ENCODE results near the gene GAK. TPM values are rescaled to one million over a fixed set of nuclear protein-coding genes. Genes with fewer than 3 reads are reported as not detected.

GAK gene
- total RNA-seq, 2 experiments from 2014 or later, result 82.9 to 88.0 TPM

- Mint-ChIP-seq H3K27me3 (peaks cover 35% of the 10 kb centered on the region), H3K4me1 (no peaks in the 10 kb centered on the region), H3K27ac (no peak overlapping the region), H3K4me3 (no peak overlapping the region), H3K9me3 (ENCODE audit: low read depth) (no peaks in the 10 kb centered on the region), H3K36me3 (ENCODE audit: low read depth) (no peaks in the 10 kb centered on the region)
- DNase-seq (peak; percentile 50), ATAC-seq (peak; percentile 37)
- intact Hi-C loops (cut with DNase I, micrococcal nuclease), result loop anchor here in 1 of 2 experiments (2.0 kb wide), 1 partner anchor 43 kb away; no protein-coding TSS in a partner anchor
- ChIA-PET CTCF (interaction anchor here (0.7 kb wide), 1 partner anchor 142 kb away, joined by 3 read pairs; no protein-coding TSS in a partner anchor), POLR2A (no interaction called here)
These were observed 106.8 kb downstream of the GAK start for GRCh38 chr4:825063-825970.

GRCh38 chr4:824461-825062 is 107.6 kb downstream of the GAK start:
- peaks cover 34% of the 10 kb centered on the region for H3K27me3 Mint-ChIP-seq

GRCh38 chr4:823761-824460 is 108.2 kb downstream of the GAK start:
- Mint-ChIP-seq H3K36me3 (ENCODE audit: low read depth) (no peaks in the 10 kb centered on the region), H3K9me3 (ENCODE audit: low read depth) (no peaks in the 10 kb centered on the region), H3K27me3 (peaks cover 34% of the 10 kb centered on the region), H3K27ac (no peak overlapping the region), H3K4me1 (no peaks in the 10 kb centered on the region), H3K4me3 (no peak overlapping the region)
- ATAC-seq, result no peak
- POLR2A ChIA-PET, result interaction anchor here (0.8 kb wide), 1 partner anchor 41 kb away, joined by 3 read pairs; no protein-coding TSS in a partner anchor
- no peak for DNase-seq
- CTCF ChIA-PET, result interaction anchor here (0.7 kb wide), 1 partner anchor 140 kb away, joined by 3 read pairs; no protein-coding TSS in a partner anchor
- intact Hi-C loops (cut with DNase I, micrococcal nuclease), result loop anchor here in 1 of 2 experiments (2.0 kb wide), 1 partner anchor 41 kb away; no protein-coding TSS in a partner anchor

More at GRCh38 chr4:824461-825062, 107.6 kb downstream of the GAK start:
- Mint-ChIP-seq H3K27ac (no peak overlapping the region), H3K9me3 (ENCODE audit: low read depth) (no peaks in the 10 kb centered on the region), H3K36me3 (ENCODE audit: low read depth) (no peaks in the 10 kb centered on the region), H3K4me3 (no peak overlapping the region), H3K4me1 (no peaks in the 10 kb centered on the region)
- no peak for ATAC-seq
- ChIA-PET POLR2A (interaction anchor here (0.8 kb wide), 1 partner anchor 41 kb away, joined by 3 read pairs; no protein-coding TSS in a partner anchor), CTCF (interaction anchor here (0.7 kb wide), 1 partner anchor 141 kb away, joined by 3 read pairs; no protein-coding TSS in a partner anchor)
- intact Hi-C loops (cut with DNase I, micrococcal nuclease), result loop anchor here in 1 of 2 experiments (2.0 kb wide), 1 partner anchor 42 kb away; no protein-coding TSS in a partner anchor
- DNase-seq, result no peak

- ATAC-seq (no peak), DNase-seq (no peak)
- Mint-ChIP-seq H3K27ac (no peak overlapping the region), H3K36me3 (ENCODE audit: low read depth) (no peaks in the 10 kb centered on the region), H3K4me3 (no peak overlapping the region), H3K9me3 (ENCODE audit: low read depth) (no peaks in the 10 kb centered on the region), H3K4me1 (no peaks in the 10 kb centered on the region), H3K27me3 (peaks cover 32% of the 10 kb centered on the region)
- ChIA-PET CTCF (no interaction called here), POLR2A (no interaction called here)
- intact Hi-C loops (cut with DNase I, micrococcal nuclease), result no loop called here
These were observed 108.8 kb downstream of the GAK start for GRCh38 chr4:823176-823760.

GRCh38 chr4:822361-823175 is 109.5 kb downstream of the GAK start:
- Mint-ChIP-seq H3K27me3 (peaks cover 27% of the 10 kb centered on the region), H3K36me3 (ENCODE audit: low read depth) (no peaks in the 10 kb centered on the region), H3K9me3 (ENCODE audit: low read depth) (no peaks in the 10 kb centered on the region), H3K4me1 (no peaks in the 10 kb centered on the region), H3K27ac (no peak overlapping the region), H3K4me3 (no peak overlapping the region)
- CTCF ChIA-PET, result no interaction called here
- POLR2A ChIA-PET, result no interaction called here
- ATAC-seq (no peak), DNase-seq (no peak)
- intact Hi-C loops (cut with DNase I, micrococcal nuclease), result no loop called here

- no peaks in the 10 kb centered on the region for H3K36me3 Mint-ChIP-seq (ENCODE audit: low read depth)
- H3K27me3 Mint-ChIP-seq, result peaks cover 30% of the 10 kb centered on the region
- POLR2A ChIA-PET, result no interaction called here
- H3K4me3 Mint-ChIP-seq, result no peak overlapping the region
- no peaks in the 10 kb centered on the region for H3K4me1 Mint-ChIP-seq
- no peak overlapping the region for H3K27ac Mint-ChIP-seq
- intact Hi-C loops (cut with DNase I, micrococcal nuclease), result loop anchor here in 1 of 2 experiments (2.0 kb wide), 1 partner anchor 15 kb away; no protein-coding TSS in a partner anchor
- CTCF ChIA-PET, result no interaction called here
- DNase-seq (no peak), ATAC-seq (no peak)
- no peaks in the 10 kb centered on the region for H3K9me3 Mint-ChIP-seq (ENCODE audit: low read depth)
These were observed 110.5 kb downstream of the GAK start for GRCh38 chr4:821631-822030.

- H3K4me3 Mint-ChIP-seq, result no peak overlapping the region
- H3K27ac Mint-ChIP-seq, result no peak overlapping the region
- ATAC-seq (no peak), DNase-seq (no peak)
- H3K9me3 Mint-ChIP-seq (ENCODE audit: low read depth), result no peaks in the 10 kb centered on the region
- ChIA-PET POLR2A (no interaction called here), CTCF (no interaction called here)
- intact Hi-C loops (cut with DNase I, micrococcal nuclease), result loop anchor here in 1 of 2 experiments (2.0 kb wide), 1 partner anchor 14 kb away; no protein-coding TSS in a partner anchor
- H3K4me1 Mint-ChIP-seq, result no peaks in the 10 kb centered on the region
- peaks cover 32% of the 10 kb centered on the region for H3K27me3 Mint-ChIP-seq
- H3K36me3 Mint-ChIP-seq (ENCODE audit: low read depth), result no peaks in the 10 kb centered on the region
These were observed 110.9 kb downstream of the GAK start for GRCh38 chr4:821181-821591.

GRCh38 chr4:820230-821172 is 111.6 kb downstream of the GAK start:
- H3K9me3 Mint-ChIP-seq (ENCODE audit: low read depth), result no peaks in the 10 kb centered on the region
- no peak overlapping the region for H3K4me3 Mint-ChIP-seq
- POLR2A ChIA-PET, result no interaction called here
- CTCF ChIA-PET, result no interaction called here
- no peak overlapping the region for H3K27ac Mint-ChIP-seq
- intact Hi-C loops (cut with DNase I, micrococcal nuclease), result loop anchor here in 1 of 2 experiments (2.0 kb wide), 1 partner anchor 14 kb away; no protein-coding TSS in a partner anchor
- ATAC-seq, result no peak
- no peaks in the 10 kb centered on the region for H3K4me1 Mint-ChIP-seq
- H3K36me3 Mint-ChIP-seq (ENCODE audit: low read depth), result no peaks in the 10 kb centered on the region
- no peak for DNase-seq
- peaks cover 35% of the 10 kb centered on the region for H3K27me3 Mint-ChIP-seq

- no peak overlapping the region for H3K4me3 Mint-ChIP-seq
- DNase-seq (no peak), ATAC-seq (no peak)
- peaks cover 37% of the 10 kb centered on the region for H3K27me3 Mint-ChIP-seq
- ChIA-PET POLR2A (no interaction called here), CTCF (interaction anchor here (0.6 to 0.8 kb wide), 2 partner anchors 10 to 294 kb away, joined by 3 read pairs; no protein-coding TSS in a partner anchor)
- H3K9me3 Mint-ChIP-seq (ENCODE audit: low read depth), result no peaks in the 10 kb centered on the region
- no peak overlapping the region for H3K27ac Mint-ChIP-seq
- intact Hi-C loops (cut with DNase I, micrococcal nuclease), result loop anchor here in 1 of 2 experiments (2.0 kb wide), 1 partner anchor 13 kb away; no protein-coding TSS in a partner anchor
- no peaks in the 10 kb centered on the region for H3K4me1 Mint-ChIP-seq
- H3K36me3 Mint-ChIP-seq (ENCODE audit: low read depth), result no peaks in the 10 kb centered on the region
These were observed 112.5 kb downstream of the GAK start for GRCh38 chr4:819401-820229.

All from activated CD4-positive, alpha-beta T cell treated with anti-CD3 and anti-CD28 coated beads for 36 hours (primary cell).